ENCODE data around the gene CTNND1. TPM values are rescaled to one million over a fixed set of nuclear protein-coding genes. Genes with fewer than 3 reads are reported as not detected.
"Not testable (repeated sequence)": the region's sequence is repeated elsewhere in the genome, so short reads cannot be mapped to it uniquely, and the experiment has no call there.

CTNND1 gene
- total RNA-seq, 1 donor from 2014 or later: 6.2 TPM

DNA sequence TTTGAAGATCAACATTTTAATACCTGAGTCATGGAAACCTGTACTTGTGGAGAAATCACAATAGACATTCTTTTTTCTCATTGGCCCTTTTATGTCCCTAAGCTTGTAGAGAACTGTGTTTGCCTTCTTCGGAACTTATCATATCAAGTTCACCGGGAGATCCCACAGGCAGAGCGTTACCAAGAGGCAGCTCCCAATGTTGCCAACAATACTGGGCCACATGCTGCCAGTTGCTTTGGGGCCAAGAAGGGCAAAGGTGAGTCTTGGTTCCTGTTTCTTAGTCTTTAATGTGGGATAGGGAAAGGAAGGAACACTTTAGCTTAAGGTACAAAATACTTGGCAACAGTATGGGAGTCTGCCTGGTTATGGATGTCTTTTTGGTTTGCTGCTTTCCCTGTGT lies 44.2 kb downstream of the CTNND1 start:
- peaks cover 10% of the 10 kb centered on the region for H3K4me1 Mint-ChIP-seq (ENCODE audit: low read depth)
- H3K27ac Mint-ChIP-seq: no peak overlapping the region
- no peak for DNase-seq (ENCODE audit: low spot score)
- H3K9me3 Mint-ChIP-seq: no peaks in the 10 kb centered on the region
- intact Hi-C loops (cut with micrococcal nuclease): no loop called here
- H3K27me3 Mint-ChIP-seq (ENCODE audit: low read depth): no peaks in the 10 kb centered on the region
- H3K4me3 Mint-ChIP-seq (ENCODE audit: low read depth): no peak overlapping the region
- H3K36me3 Mint-ChIP-seq (ENCODE audit: low read depth): peaks cover 22% of the 10 kb centered on the region

DNA sequence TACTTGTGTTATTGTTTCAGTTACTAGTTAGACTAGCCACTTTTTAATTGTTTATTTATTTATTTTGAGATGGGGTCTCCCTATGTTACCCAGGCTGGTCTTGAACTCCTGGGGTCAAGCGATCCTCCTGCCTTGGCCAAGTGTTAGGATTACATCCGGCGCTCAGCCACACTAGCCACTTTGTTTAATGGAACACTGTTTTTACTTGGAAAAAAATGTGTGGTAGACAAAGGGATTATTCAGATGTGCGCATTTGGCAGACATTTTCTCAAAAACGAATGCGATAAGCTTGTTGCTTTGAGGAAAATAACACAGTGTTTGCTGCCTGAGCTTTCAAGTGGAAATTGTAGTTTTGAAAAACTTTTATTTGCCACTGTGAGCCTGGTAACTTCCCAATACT lies 51.0 kb downstream of the CTNND1 start:
- Mint-ChIP-seq H3K27me3 (ENCODE audit: low read depth) (no peaks in the 10 kb centered on the region), H3K9me3 (no peaks in the 10 kb centered on the region), H3K36me3 (ENCODE audit: low read depth) (peaks cover 39% of the 10 kb centered on the region), H3K27ac (no peak overlapping the region), H3K4me1 (ENCODE audit: low read depth) (peaks cover 14% of the 10 kb centered on the region), H3K4me3 (ENCODE audit: low read depth) (no peak overlapping the region)
- no peak for DNase-seq (ENCODE audit: low spot score)
- intact Hi-C loops (cut with micrococcal nuclease): no loop called here

DNA sequence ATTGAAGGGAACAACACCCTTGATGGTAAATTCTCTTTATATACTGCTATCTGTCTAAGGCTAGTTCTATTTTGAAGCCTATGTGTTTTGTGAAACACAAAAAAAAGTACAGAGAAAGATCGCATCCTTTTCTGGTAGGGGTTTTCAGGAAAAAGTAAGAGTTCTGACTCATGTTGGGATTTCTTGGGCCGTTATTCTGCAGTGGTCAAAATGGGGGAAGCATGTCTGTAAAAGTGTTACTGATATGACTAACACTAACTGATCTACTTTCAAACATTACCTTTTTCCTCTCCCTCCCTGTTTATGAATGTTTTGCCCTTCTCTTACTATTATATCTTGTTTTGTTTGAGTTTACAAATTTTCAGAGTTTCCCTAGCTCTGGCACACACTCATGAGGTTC lies 53.9 kb downstream of the CTNND1 start:
- DNase-seq (ENCODE audit: low spot score): no peak
- Mint-ChIP-seq H3K4me1 (ENCODE audit: low read depth) (peaks cover 14% of the 10 kb centered on the region), H3K27me3 (ENCODE audit: low read depth) (no peaks in the 10 kb centered on the region), H3K36me3 (ENCODE audit: low read depth) (peaks cover 39% of the 10 kb centered on the region), H3K9me3 (no peaks in the 10 kb centered on the region), H3K27ac (peak overlapping the region; percentile 52), H3K4me3 (ENCODE audit: low read depth) (no peak overlapping the region)
- intact Hi-C loops (cut with micrococcal nuclease): no loop called here

DNA sequence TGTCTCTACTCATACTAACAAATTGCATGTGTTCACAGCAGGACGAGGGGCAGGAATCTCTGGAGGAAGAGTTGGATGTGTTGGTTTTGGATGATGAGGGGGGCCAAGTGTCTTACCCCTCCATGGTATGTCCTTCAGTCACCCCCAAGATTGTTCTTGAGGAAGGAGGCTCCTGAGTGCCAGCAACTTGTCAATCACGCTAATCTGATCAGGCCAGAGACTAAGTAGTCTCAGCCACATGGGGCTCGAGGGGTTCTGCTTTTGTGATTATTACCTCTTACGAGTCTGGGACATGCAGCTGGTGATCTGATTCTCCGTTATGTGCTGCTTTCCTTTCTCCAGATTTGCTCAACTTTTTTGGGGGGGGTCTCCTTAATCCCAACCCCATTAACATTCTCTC lies 54.3 kb downstream of the CTNND1 start:
- peak overlapping the region; percentile 52 for H3K27ac Mint-ChIP-seq
- no peak for DNase-seq (ENCODE audit: low spot score)
- H3K36me3 Mint-ChIP-seq (ENCODE audit: low read depth): peaks cover 39% of the 10 kb centered on the region
- H3K4me3 Mint-ChIP-seq (ENCODE audit: low read depth): no peak overlapping the region
- peaks cover 14% of the 10 kb centered on the region for H3K4me1 Mint-ChIP-seq (ENCODE audit: low read depth)
- intact Hi-C loops (cut with micrococcal nuclease): no loop called here
- no peaks in the 10 kb centered on the region for H3K9me3 Mint-ChIP-seq
- no peaks in the 10 kb centered on the region for H3K27me3 Mint-ChIP-seq (ENCODE audit: low read depth)

DNA sequence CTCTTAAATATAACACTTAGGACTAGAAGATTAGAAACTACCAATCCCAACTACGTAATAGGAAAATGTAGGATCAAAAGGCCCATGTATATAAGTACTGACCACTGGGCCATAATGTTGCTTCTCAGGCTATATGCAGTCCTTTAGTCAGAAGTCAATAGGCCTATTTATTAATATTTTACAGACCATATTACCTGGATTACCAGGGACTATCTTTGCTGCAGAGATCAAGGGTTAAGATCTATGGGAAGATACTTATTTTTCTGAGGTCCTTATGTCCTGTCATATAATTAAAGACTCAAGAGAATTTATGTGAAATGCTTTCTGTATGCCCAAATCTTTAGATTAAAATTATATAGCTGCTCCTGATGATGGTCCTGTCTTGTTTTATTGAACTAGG lies 57.2 kb downstream of the CTNND1 start:
- H3K27ac Mint-ChIP-seq: no peak overlapping the region
- H3K36me3 Mint-ChIP-seq (ENCODE audit: low read depth): peaks cover 32% of the 10 kb centered on the region
- peaks cover 12% of the 10 kb centered on the region for H3K27me3 Mint-ChIP-seq (ENCODE audit: low read depth)
- H3K4me1 Mint-ChIP-seq (ENCODE audit: low read depth): peaks cover 14% of the 10 kb centered on the region
- intact Hi-C loops (cut with micrococcal nuclease): no loop called here
- no peak overlapping the region for H3K4me3 Mint-ChIP-seq (ENCODE audit: low read depth)
- no peak for DNase-seq (ENCODE audit: low spot score)
- H3K9me3 Mint-ChIP-seq: no peaks in the 10 kb centered on the region

DNA sequence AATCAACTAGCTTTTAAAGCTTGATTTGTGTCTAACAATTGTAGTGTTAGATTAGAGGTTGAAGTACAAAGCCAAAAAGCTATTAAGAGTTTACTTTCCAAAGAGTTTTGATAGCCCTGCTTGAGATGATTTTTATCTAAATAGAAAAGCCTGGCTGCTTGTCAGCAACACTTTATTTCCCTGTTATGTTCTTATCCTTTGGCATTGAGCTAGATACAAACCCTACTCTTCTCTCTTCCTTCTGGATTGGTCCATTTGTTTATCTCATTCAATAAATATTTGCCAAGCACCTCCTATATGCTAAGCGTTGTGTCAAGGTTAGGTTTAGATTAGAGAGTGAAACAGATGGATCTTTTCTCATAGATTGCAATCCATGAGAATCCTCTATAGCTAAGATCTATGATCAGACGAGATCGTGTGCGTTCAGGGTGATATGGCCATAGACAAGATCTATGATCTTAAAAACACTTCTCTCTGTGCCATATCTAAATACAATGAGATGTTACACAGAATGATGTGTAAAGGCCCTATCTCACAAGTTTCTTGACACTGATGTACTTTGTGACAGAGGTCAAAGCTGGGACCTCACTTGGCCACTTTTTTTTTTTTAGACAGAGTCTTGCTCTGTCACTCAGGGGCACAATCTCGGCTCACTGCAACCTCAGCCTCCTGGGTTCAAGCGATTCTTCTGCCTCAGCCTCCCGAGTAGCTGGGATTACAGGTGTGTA lies 57.8 kb downstream of the CTNND1 start:
- H3K36me3 Mint-ChIP-seq (ENCODE audit: low read depth): peaks cover 27% of the 10 kb centered on the region
- no peak overlapping the region for H3K27ac Mint-ChIP-seq
- peaks cover 12% of the 10 kb centered on the region for H3K4me1 Mint-ChIP-seq (ENCODE audit: low read depth)
- intact Hi-C loops (cut with micrococcal nuclease): no loop called here
- no peak for DNase-seq (ENCODE audit: low spot score)
- H3K4me3 Mint-ChIP-seq (ENCODE audit: low read depth): no peak overlapping the region
- H3K27me3 Mint-ChIP-seq (ENCODE audit: low read depth): peaks cover 13% of the 10 kb centered on the region
- no peaks in the 10 kb centered on the region for H3K9me3 Mint-ChIP-seq

DNA sequence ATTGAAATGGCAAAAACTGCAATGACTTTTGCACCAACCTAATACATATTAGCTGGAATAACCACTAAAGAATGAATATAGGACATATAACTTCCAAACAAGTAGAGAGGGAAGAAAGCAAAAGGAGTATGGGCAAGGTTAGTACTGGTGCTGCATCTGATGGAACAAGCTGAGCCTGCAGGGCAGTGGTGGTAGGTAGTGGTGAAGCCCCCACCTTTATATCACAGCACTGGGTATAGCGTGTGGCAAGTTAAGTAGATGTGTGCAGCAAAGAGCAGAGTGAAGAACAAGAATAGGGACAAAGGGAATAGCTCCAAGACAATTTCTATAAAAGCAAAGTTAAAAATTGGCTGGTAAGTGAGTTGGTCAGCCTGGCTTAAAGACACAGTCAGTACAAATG lies 62.3 kb downstream of the CTNND1 start:
- H3K4me1 Mint-ChIP-seq (ENCODE audit: low read depth): no peaks in the 10 kb centered on the region
- H3K9me3 Mint-ChIP-seq: no peaks in the 10 kb centered on the region
- intact Hi-C loops (cut with micrococcal nuclease): no loop called here
- H3K36me3 Mint-ChIP-seq (ENCODE audit: low read depth): no peaks in the 10 kb centered on the region
- no peak overlapping the region for H3K27ac Mint-ChIP-seq
- no peak for DNase-seq (ENCODE audit: low spot score)
- no peak overlapping the region for H3K4me3 Mint-ChIP-seq (ENCODE audit: low read depth)
- H3K27me3 Mint-ChIP-seq (ENCODE audit: low read depth): peaks cover 13% of the 10 kb centered on the region

DNA sequence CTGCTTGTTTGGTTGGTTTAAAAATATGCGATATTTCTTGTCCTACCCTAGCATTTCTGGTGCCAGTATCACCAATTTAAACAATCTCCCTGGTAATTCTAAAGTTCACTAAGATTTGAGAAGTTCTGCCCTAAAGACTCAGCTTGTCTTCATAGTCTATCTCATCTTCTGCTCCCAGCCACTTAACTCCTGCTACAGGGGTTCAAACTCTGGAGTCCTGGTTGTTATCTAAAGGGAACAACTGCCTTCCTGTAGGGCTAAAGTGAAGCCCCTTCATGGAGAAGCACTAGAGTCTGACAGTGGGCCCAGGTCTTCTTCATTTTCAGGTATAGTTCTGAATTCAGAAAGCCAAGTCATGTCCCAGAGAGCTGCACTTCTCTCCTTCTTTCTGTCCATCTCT lies 73.2 kb downstream of the CTNND1 start:
- Mint-ChIP-seq H3K4me3 (ENCODE audit: low read depth) (no peak overlapping the region), H3K9me3 (no peaks in the 10 kb centered on the region), H3K4me1 (ENCODE audit: low read depth) (no peaks in the 10 kb centered on the region), H3K36me3 (ENCODE audit: low read depth) (no peaks in the 10 kb centered on the region), H3K27me3 (ENCODE audit: low read depth) (peaks cover 31% of the 10 kb centered on the region), H3K27ac (no peak overlapping the region)
- intact Hi-C loops (cut with micrococcal nuclease): no loop called here
- no peak for DNase-seq (ENCODE audit: low spot score)

DNA sequence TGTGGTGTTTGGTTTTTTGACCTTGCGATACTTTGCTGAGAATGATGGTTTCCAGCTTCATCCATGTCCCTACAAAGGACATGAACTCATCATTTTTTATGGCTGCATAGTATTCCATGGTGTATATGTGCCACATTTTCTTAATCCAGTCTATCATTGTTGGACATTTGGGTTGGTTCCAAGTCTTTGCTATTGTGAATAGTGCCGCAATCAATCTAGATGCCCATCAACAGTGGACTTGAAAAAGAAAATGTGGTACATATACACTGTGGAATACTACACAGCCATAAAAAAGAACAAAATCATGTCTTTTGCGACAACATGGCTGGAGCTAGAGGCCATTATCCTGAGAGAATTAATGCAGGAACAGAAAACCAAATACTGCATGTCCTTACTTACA lies 77.0 kb downstream of the CTNND1 start:
- H3K27me3 Mint-ChIP-seq (ENCODE audit: low read depth): peaks cover 17% of the 10 kb centered on the region
- intact Hi-C loops (cut with micrococcal nuclease): not testable (repeated sequence)

DNA sequence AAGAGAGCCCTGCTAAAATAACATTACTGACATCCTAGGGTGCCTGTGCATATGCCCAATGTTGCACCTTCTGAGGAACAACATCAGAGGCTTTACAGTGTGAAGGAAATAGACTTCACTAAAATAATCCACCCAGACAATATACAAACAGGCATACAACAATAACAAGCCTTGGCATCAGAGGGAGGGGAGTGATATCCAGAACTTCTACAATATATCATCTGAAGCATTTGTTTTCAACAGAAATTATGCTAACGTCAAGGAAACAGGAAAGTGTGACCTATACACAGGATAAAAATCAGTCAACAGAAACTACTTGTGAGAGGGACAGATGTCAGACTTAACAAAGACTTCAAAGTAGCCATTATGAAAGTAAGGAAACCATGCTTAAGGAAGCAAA lies 81.3 kb downstream of the CTNND1 start:
- H3K36me3 Mint-ChIP-seq (ENCODE audit: low read depth): no peaks in the 10 kb centered on the region
- no peaks in the 10 kb centered on the region for H3K4me1 Mint-ChIP-seq (ENCODE audit: low read depth)
- no peaks in the 10 kb centered on the region for H3K9me3 Mint-ChIP-seq
- no peak overlapping the region for H3K4me3 Mint-ChIP-seq (ENCODE audit: low read depth)
- no peaks in the 10 kb centered on the region for H3K27me3 Mint-ChIP-seq (ENCODE audit: low read depth)
- intact Hi-C loops (cut with micrococcal nuclease): no loop called here
- DNase-seq (ENCODE audit: low spot score): no peak
- no peak overlapping the region for H3K27ac Mint-ChIP-seq

More for the DNA sequence above, 77.0 kb downstream of the CTNND1 start:
- not testable (repeated sequence) for DNase-seq (ENCODE audit: low spot score); H3K4me1 Mint-ChIP-seq (ENCODE audit: low read depth); H3K27ac Mint-ChIP-seq; H3K36me3 Mint-ChIP-seq (ENCODE audit: low read depth); H3K9me3 Mint-ChIP-seq; H3K4me3 Mint-ChIP-seq (ENCODE audit: low read depth)

DNA sequence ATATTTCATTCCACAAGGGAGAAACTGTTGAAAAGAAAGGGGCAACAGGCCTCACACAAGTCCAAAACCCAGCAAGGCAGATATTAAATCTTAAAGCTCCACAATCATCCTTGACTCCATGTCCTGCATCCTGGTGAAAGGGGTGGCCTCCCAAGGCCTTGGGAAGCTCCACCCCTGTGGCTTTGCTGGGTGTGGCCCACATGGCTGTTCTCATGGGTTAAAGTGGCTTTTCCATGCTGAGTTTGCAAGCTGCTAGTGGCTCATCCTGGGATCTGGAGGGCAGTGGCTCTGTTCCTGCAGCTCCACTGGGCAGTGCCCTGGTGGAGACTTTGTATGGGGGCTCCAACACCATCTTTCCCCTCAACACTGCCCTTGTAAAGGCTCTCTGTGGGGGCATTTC lies 106.4 kb downstream of the CTNND1 start:
- no peak for DNase-seq (ENCODE audit: low spot score)
- intact Hi-C loops (cut with micrococcal nuclease): no loop called here
- Mint-ChIP-seq H3K4me1 (ENCODE audit: low read depth) (no peaks in the 10 kb centered on the region), H3K27ac (no peak overlapping the region), H3K4me3 (ENCODE audit: low read depth) (no peak overlapping the region), H3K27me3 (ENCODE audit: low read depth) (peaks cover 4% of the 10 kb centered on the region), H3K36me3 (ENCODE audit: low read depth) (no peaks in the 10 kb centered on the region), H3K9me3 (peaks cover 3% of the 10 kb centered on the region)

DNA sequence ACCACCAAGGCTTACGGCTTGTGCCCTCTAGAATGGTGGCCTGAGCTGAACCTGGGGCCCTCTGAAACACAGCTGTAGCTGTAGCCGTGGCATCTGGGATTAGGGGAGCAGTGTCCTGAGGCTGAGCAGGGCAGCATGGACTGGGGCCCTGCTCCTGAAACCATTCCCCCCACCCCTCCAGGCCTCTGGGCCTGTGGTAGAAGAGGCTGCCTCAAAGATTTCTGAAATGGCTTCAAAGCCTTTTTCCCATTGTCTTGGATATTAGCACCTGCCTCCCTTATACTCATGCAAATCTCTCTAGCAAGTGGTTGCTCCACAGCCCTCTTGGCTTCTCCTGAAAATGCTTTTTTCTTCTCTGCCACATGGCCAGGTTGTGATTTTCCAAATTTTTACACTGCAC lies 106.9 kb downstream of the CTNND1 start:
- Mint-ChIP-seq H3K36me3 (ENCODE audit: low read depth) (no peaks in the 10 kb centered on the region), H3K27ac (no peak overlapping the region), H3K4me3 (ENCODE audit: low read depth) (no peak overlapping the region), H3K27me3 (ENCODE audit: low read depth) (peaks cover 4% of the 10 kb centered on the region), H3K9me3 (peaks cover 3% of the 10 kb centered on the region), H3K4me1 (ENCODE audit: low read depth) (peaks cover under 1% of the 10 kb centered on the region)
- intact Hi-C loops (cut with micrococcal nuclease): no loop called here
- no peak for DNase-seq (ENCODE audit: low spot score)
